HEK293 (cell line): ENCODE data around the gene SORD.
"Not testable (repeated sequence)": the region's sequence is repeated elsewhere in the genome, so short reads cannot be mapped to it uniquely, and the experiment has no call there.

Experiments used
- ZNF132 ChIP-seq: fragments of 450-650 bp; formaldehyde crosslinking; IDR thresholded peaks from 2 replicates; pipeline ENCODE4 v1.5.1; 2017; ENCODE audit warnings: missing biosample characterization, missing genetic modification characterization, borderline replicate concordance
- TF ChIP-seq, protein P1 (sequence below): fragments of 450-650 bp; formaldehyde crosslinking; IDR thresholded peaks from 2 replicates; pipeline ENCODE4 v1.5.1; 2016; ENCODE audit warnings: missing biosample characterization, missing genetic modification characterization

DNA sequence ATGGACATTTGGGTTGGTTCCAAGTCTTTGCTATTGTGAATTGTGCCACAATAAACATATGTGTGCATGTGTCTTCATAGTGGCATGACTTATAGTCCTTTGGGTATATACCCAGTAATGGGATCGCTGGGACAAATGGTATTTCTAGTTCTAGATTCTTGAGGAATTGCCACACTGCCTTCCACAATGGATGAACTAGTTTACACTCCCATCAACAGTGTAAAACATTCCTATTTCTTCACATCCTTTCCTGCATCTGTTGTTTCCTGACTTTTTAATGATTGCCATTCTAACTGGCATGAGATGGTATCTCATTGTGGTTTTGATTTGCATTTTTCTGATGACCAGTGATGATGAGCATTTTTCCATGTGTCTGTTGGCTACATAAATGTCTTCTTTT is 7.9 kb upstream of the SORD start:
- TF ChIP-seq ZNF132 (tag by site-specific recombination): not testable (repeated sequence)
- TF ChIP-seq, protein P1, sequence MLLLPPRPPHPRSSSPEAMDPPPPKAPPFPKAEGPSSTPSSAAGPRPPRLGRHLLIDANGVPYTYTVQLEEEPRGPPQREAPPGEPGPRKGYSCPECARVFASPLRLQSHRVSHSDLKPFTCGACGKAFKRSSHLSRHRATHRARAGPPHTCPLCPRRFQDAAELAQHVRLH: not testable (repeated sequence)
